Measurements from ENCODE around the gene NCOA4.

The NCOA4 gene

DNA sequence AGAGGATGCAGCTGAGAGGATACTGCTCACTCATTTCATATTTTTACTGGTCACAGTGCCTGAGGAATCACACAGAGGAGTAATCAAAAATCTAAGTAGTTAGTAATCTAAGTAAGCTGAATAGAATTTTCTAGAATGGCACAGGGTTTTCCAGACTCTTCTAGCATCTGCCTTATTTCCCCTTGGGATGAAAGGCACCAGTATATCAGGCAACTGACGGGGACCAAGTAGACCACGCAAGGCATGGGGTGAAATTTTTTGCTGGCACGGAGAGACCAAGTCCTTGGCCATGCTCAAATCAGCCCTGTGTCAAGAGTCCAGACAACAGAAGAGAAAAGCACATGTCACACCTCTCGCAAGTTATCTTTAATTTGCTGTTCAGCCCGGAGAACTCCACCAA is 14.2 kb downstream of the NCOA4 start:
- TF ChIP-seq, protein P1, sequence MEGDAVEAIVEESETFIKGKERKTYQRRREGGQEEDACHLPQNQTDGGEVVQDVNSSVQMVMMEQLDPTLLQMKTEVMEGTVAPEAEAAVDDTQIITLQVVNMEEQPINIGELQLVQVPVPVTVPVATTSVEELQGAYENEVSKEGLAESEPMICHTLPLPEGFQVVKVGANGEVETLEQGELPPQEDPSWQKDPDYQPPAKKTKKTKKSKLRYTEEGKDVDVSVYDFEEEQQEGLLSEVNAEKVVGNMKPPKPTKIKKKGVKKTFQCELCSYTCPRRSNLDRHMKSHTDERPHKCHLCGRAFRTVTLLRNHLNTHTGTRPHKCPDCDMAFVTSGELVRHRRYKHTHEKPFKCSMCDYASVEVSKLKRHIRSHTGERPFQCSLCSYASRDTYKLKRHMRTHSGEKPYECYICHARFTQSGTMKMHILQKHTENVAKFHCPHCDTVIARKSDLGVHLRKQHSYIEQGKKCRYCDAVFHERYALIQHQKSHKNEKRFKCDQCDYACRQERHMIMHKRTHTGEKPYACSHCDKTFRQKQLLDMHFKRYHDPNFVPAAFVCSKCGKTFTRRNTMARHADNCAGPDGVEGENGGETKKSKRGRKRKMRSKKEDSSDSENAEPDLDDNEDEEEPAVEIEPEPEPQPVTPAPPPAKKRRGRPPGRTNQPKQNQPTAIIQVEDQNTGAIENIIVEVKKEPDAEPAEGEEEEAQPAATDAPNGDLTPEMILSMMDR (IDR thresholded peaks at IDR 0.05; ENCODE audit: insufficient read depth, low read length, poor library complexity, severe bottlenecking): no peak
- DNase-seq (ENCODE audit: extremely low read depth, insufficient read length): no peak
- Histone ChIP-seq H3K4me3 (replicated peaks; ENCODE audit: low read depth, low read length) (no peak overlapping the region), H3K27me3 (replicated peaks; ENCODE audit: control insufficient read depth, insufficient read depth, low read length) (no peaks in the 10 kb centered on the region), H3K36me3 (ENCODE audit: control insufficient read depth, insufficient read depth, low read length) (peaks cover 10% of the 10 kb centered on the region)

DNA sequence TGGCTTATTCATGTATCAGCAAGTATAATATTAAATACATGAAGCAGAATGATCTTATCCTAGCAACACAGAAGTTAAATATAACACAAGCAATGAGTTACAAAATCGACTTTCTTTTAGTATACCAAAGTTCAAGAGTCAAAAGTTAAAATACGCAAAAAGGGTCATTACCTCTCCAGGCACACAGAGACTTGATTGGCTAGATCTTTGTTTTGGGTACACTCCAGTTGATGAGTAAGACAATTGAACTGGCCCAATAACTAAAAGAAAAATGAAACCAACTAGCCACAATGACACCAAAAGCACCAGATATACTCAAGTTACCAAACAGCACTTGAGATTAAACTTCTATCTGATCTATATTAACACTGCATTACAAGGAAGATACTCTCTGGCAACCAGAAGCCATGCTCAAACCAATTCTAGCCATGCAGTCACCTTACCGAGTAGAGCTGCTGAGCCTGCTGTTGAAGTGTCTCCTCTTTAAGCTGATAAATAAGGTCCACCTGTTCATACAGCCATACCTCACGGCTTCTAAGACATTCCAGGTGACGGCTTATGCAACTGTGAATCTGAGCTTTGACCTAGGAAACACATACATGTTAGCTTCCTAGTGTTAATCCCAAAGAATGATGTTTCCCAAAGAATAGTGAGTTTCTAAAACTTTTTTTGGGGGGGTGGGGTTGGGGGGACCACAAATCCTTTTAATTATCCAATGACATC is 15.6 kb downstream of the NCOA4 start:
- no peak for DNase-seq (ENCODE audit: extremely low read depth, insufficient read length)

DNA sequence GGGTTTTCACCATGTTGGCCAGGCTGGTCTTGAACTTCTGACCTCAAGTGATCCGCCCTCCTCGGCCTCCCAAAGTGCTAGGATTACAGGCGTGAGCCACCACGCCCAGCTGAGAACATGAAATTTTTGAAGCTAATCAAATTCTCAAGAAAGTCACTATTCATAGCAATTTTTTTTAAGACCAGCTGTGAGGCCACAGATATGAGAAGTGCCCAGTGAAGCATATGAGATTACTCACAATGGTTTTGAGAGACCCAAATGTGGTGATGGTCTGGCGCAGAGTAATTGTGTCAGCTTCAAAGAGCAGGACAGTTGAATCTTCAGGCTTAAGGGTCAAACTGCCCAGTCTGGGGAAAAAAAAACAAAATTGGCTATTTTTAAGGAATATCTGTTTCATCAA is 16.2 kb downstream of the NCOA4 start:
- Histone ChIP-seq H3K4me3 (replicated peaks; ENCODE audit: low read depth, low read length) (no peak overlapping the region), H3K27me3 (replicated peaks; ENCODE audit: control insufficient read depth, insufficient read depth, low read length) (no peaks in the 10 kb centered on the region), H3K36me3 (ENCODE audit: control insufficient read depth, insufficient read depth, low read length) (peaks cover 14% of the 10 kb centered on the region)
- no peak for DNase-seq (ENCODE audit: extremely low read depth, insufficient read length)
- TF ChIP-seq, protein P1 (IDR thresholded peaks at IDR 0.05; ENCODE audit: insufficient read depth, low read length, poor library complexity, severe bottlenecking): no peak

More for the DNA sequence above, 15.6 kb downstream of the NCOA4 start:
- Histone ChIP-seq H3K36me3 (ENCODE audit: control insufficient read depth, insufficient read depth, low read length) (peaks cover 14% of the 10 kb centered on the region), H3K4me3 (replicated peaks; ENCODE audit: low read depth, low read length) (no peak overlapping the region), H3K27me3 (replicated peaks; ENCODE audit: control insufficient read depth, insufficient read depth, low read length) (no peaks in the 10 kb centered on the region)
- TF ChIP-seq, protein P1 (IDR thresholded peaks at IDR 0.05; ENCODE audit: insufficient read depth, low read length, poor library complexity, severe bottlenecking): no peak

DNA sequence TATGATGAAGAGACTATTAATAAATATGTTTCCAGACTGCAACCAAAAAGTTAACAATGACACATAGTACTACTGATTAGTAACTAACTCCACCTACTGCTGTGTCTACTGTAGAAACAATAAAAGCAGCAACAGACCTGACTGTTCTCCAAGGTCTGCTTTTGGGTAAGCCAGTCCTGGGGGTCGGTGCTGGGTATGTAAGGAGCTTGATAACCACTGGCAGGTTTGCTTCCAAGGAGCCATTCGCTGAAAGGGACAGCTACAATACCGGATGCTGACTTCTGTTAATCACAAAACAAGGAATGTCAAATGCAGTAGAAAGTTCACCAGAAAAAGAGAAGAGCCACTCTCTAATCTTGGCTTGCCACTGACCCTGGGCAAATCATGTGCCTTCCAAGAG is 17.7 kb downstream of the NCOA4 start:
- no peak for DNase-seq (ENCODE audit: extremely low read depth, insufficient read length)
- Histone ChIP-seq H3K36me3 (ENCODE audit: control insufficient read depth, insufficient read depth, low read length) (peaks cover 19% of the 10 kb centered on the region), H3K27me3 (replicated peaks; ENCODE audit: control insufficient read depth, insufficient read depth, low read length) (no peaks in the 10 kb centered on the region), H3K4me3 (replicated peaks; ENCODE audit: low read depth, low read length) (no peak overlapping the region)
- TF ChIP-seq, protein P1 (IDR thresholded peaks at IDR 0.05; ENCODE audit: insufficient read depth, low read length, poor library complexity, severe bottlenecking): no peak

DNA sequence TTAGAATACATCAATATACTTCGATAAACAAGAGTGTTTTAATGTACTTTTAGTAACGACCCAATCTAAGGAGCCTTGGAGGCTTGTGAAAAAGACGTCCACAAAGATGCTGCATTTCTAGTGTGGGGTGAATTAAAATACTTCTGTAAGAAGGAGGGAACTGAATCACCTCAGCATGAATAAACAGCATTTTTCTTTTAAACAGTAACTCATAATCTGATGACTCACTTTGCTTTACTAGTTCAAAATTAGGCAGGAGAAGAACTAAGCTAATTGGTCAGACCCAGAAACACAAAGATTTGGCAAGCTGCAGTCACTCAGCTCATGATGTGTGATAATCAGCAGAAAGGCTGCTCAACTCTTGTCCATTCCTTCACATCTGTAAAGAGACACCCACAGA is 24.2 kb downstream of the NCOA4 start:
- TF ChIP-seq, protein P1 (IDR thresholded peaks at IDR 0.05; ENCODE audit: insufficient read depth, low read length, poor library complexity, severe bottlenecking): no peak
- no peak for DNase-seq (ENCODE audit: extremely low read depth, insufficient read length)
- peaks cover 16% of the 10 kb centered on the region for H3K36me3 ChIP-seq (ENCODE audit: control insufficient read depth, insufficient read depth, low read length)
- no peaks in the 10 kb centered on the region for H3K27me3 ChIP-seq (replicated peaks; ENCODE audit: control insufficient read depth, insufficient read depth, low read length)
- H3K4me3 ChIP-seq (replicated peaks; ENCODE audit: low read depth, low read length): no peak overlapping the region

All from GM06990 (cell line).